Muscle of leg (tissue), 11 donors: ENCODE data around the gene GPR39. TPM values are rescaled to one million over a fixed set of nuclear protein-coding genes. Genes with fewer than 3 reads are reported as not detected.
"Not testable (repeated sequence)": the region's sequence is repeated elsewhere in the genome, so short reads cannot be mapped to it uniquely, and the experiment has no call there.

Experiments used
- DNase-seq: peaks from one replicate; pipeline ENCODE4 v3.0.0; 2013
- H3K27ac ChIP-seq: one replicate; pipeline ENCODE4 v1.5.1; 2013; ENCODE audit warnings: mild to moderate bottlenecking, low read length, control low read depth
- H3K27me3 ChIP-seq: one replicate; pipeline ENCODE4 v1.6.1; 2013; ENCODE audit warnings: low read length; ENCODE audit not compliant: control insufficient read depth, insufficient read depth
- H3K36me3 ChIP-seq: one replicate; pipeline ENCODE4 v1.6.1; 2013; ENCODE audit warnings: low read length; ENCODE audit not compliant: control insufficient read depth, insufficient read depth
- H3K4me1 ChIP-seq: one replicate; pipeline ENCODE4 v1.6.1; 2013; ENCODE audit warnings: low read length; ENCODE audit not compliant: control insufficient read depth, insufficient read depth
- H3K4me3 ChIP-seq: one replicate; pipeline ENCODE4 v1.5.1; 2013; ENCODE audit warnings: low read length, control low read depth
- H3K9me3 ChIP-seq: replicated peaks from 2 replicates; pipeline ENCODE4 v1.6.1; 2013; ENCODE audit warnings: low read depth, low read length; ENCODE audit not compliant: control insufficient read depth
- WGBS: methylation state at CpG from one replicate; pipeline ENCODE4 v1.1.5; 2013; ENCODE audit warnings: missing lambda C conversion rate; ENCODE audit not compliant: insufficient coverage; 5-methylcytosine and 5-hydroxymethylcytosine counted together
- polyA plus RNA-seq, 8 donors: library from polyadenylated mRNA; unstranded; fragments of 120-200 nt; gene quantifications; one replicate each; pipeline versions ENCODE4 v1.2.1 to v1.2.3, GENCODE V29; 2013; ENCODE audit warnings: inconsistent platforms in 1 of 8, low replicate concordance in 1 of 8; ENCODE audit not compliant: insufficient read length in 8 of 8, insufficient read depth in 1 of 8
- total RNA-seq: library from RNA; stranded (reverse); fragments of 120-200 nt; gene quantifications from one replicate; pipeline ENCODE4 v1.2.4, GENCODE V29; 2013

The GPR39 gene
- total and polyA plus RNA-seq, 9 donors = 0.07 to 0.88 (median 0.14) TPM

DNA sequence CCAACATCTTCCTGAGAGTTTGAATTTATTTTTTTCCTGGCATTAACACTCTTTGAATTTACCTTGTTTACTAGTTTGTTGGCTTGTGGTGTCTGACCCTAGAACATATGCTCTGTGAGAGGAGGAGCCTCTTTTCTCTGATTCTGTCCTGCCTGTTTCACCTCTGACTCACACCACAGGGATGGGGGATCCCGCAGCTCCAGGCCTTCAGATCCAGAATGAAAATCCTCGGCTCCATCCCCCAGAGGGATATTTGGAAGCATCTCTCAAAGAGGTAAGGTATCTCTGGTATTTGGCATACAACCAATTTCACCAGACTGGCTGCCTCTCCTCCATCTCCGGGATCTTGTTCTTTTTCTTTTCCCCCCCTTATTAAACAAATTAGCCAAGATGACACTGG lies 104.7 kb downstream of the GPR39 start:
- H3K27ac ChIP-seq = no peak overlapping the region
- H3K4me3 ChIP-seq = no peak overlapping the region
- no peaks in the 10 kb centered on the region for H3K36me3 ChIP-seq
- DNase-seq = no peak
- H3K9me3 ChIP-seq = no peaks in the 10 kb centered on the region
- H3K27me3 ChIP-seq = no peaks in the 10 kb centered on the region
- no peaks in the 10 kb centered on the region for H3K4me1 ChIP-seq
- no CpG with 5 or more reads among the region's 3 CpGs for WGBS

DNA sequence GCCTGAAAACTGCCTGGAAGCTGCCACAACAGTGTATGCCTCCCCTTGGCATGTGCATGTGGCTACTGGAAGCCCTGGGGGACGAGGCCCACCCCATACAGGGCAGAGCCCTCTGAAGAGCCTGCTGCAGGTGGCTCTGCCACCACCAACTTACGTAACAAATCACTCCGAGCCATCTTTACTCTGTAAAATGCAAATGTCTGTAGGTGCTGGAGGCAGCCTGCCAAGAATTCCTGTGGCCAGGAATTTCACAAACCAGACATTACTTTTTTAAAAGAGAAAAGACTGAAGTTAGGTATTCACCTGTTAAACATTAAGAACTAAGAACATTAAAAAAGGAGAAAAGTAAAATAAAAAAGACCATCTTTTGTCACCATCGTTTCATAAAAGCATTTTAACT lies 106.3 kb downstream of the GPR39 start:
- no peak for DNase-seq
- Histone ChIP-seq H3K27me3 (no peaks in the 10 kb centered on the region), H3K36me3 (no peaks in the 10 kb centered on the region), H3K4me3 (no peak overlapping the region), H3K9me3 (no peaks in the 10 kb centered on the region), H3K27ac (no peak overlapping the region), H3K4me1 (no peaks in the 10 kb centered on the region)
- WGBS = no CpG with 5 or more reads among the region's 4 CpGs

DNA sequence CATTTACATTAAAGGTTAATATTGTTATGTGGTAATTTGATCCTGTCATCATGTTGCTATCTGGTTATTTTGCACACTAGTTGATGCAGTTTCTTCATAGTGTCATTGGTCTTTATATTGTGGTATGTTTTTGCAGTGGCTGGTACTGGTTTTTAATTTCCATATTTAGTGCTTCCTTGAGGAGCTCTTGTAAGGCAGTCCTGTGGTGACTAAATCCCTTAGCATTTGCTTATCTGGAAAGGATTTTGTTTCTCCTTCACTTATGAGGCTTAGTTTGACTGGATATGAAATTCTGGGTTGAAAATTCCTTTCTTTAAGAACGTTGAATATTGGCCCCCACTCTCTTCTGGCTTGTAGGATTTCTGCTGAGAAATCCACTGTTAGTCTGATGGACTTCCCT lies 120.5 kb downstream of the GPR39 start:
- not testable (repeated sequence) for H3K4me3 ChIP-seq, DNase-seq, H3K27ac ChIP-seq, H3K9me3 ChIP-seq, H3K36me3 ChIP-seq, H3K27me3 ChIP-seq, H3K4me1 ChIP-seq
- WGBS = no CpG with 5 or more reads among the region's 1 CpG

DNA sequence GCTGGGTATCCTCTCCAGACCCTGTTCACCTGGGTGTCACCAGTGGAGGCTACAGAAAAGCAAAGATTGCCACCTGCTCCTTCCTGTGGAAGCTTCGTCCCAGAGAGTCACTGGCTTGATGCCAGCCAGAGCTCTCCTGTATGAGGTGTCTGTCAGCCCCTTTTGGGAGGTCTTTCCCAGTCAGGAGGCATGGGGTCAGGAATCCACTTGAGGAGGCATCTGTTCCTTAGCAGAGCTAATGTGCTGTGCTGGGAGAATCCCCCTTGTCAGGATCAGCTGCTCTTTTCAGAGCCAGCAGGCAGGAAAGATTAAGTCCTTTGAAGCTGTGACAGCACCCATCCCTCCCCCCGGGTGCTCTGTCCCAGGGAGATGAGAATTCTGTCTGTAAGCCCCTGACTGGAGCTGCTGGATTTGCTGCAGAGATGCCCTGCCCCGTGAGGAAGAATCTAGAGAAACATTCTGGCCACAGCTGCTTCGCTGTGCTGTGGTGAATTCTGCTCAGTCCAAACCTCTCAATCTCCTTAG lies 121.8 kb downstream of the GPR39 start:
- 0% methylated on average over 1 of the region's 4 CpGs for WGBS
- Histone ChIP-seq H3K4me3 (no peak overlapping the region), H3K27ac (no peak overlapping the region), H3K36me3 (no peaks in the 10 kb centered on the region), H3K4me1 (no peaks in the 10 kb centered on the region), H3K9me3 (peaks cover 6% of the 10 kb centered on the region), H3K27me3 (no peaks in the 10 kb centered on the region)
- DNase-seq = no peak

DNA sequence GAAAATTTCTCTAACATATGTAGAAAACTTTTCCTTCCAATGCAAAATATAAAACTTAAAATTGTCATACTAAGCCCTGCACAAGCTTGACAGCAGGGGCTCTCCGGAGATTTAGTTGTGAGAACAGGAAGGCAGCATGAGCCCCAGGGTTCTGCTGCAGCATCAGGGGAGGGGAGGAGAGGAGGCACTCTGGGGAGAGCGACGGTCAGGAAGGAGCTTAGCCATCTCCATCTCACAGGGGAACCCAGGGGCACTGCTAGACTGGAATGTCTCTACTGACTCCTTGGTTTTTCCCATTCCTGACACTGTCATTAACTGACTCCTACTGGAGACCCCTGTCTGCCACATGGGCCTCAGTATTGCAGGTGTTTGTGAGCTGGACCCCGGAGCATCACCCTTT lies 123.6 kb downstream of the GPR39 start:
- no CpG with 5 or more reads among the region's 4 CpGs for WGBS
- Histone ChIP-seq H3K27ac (no peak overlapping the region), H3K27me3 (no peaks in the 10 kb centered on the region), H3K9me3 (peaks cover 10% of the 10 kb centered on the region), H3K4me3 (no peak overlapping the region), H3K4me1 (no peaks in the 10 kb centered on the region), H3K36me3 (no peaks in the 10 kb centered on the region)
- DNase-seq = no peak

DNA sequence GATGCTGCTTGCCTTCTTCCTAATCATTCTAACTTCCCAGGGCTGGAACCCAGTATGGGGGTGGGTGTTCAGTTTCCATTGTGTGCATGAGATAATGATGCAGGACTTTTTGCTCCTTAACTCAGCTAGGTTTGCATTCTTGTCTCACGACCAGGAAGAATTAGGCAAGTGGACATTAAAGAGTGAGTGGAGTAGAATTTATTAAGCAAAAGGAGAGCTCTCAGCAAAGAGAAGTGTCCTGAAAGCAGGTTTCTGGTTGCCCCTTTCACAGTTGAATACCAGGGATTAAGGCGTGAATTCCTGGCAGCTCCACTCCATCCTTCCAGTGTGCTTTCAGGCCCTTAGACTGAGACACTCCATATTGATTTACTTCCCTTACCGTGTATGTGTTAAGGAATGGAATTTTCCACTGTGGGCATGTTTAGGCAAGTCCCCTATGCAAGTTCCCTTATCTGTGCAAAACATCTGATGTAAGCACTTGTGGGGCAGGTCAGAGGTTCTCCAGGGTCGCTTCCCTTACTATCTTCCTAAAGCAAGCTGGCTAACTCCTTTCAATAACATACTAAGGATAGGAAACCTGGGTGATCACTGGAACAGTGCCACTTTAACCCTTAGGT lies 126.5 kb downstream of the GPR39 start:
- WGBS = 67% methylated on average over 1 of the region's 4 CpGs
- Histone ChIP-seq H3K9me3 (peaks cover 10% of the 10 kb centered on the region), H3K4me1 (no peaks in the 10 kb centered on the region), H3K4me3 (no peak overlapping the region), H3K36me3 (no peaks in the 10 kb centered on the region), H3K27me3 (no peaks in the 10 kb centered on the region), H3K27ac (no peak overlapping the region)
- no peak for DNase-seq

DNA sequence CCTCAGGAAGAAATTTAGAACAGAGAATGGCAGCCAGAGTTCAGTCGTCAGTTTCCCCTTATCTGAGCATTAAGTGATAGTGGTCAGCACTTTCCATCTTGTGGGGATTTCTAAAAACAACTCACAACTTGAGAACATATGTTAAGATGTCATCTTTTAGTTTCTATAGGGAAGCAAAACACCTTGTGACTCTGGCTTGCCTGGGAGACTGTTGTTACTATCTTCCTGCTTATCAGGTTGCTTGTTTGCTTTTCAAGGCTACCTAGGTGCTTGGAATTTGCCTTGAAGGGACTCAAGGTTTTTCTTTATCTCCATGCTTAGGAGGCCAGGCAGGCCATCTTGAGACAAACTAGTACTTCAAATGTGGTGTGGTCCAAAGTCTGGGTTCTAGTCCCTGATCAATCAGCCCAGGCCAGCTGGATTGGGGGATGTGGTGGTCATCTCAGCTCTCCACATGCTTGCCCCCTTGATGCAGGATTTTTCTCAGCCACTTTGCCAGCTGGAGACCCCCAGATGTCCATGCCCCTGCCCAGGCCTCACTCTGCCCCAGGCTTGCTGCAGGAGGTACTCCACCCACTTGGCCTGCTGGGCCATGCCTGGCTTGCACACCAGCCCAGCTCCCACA lies 127.5 kb downstream of the GPR39 start:
- no peak for DNase-seq
- Histone ChIP-seq H3K27me3 (no peaks in the 10 kb centered on the region), H3K36me3 (no peaks in the 10 kb centered on the region), H3K4me1 (no peaks in the 10 kb centered on the region), H3K9me3 (peaks cover 10% of the 10 kb centered on the region), H3K27ac (no peak overlapping the region), H3K4me3 (no peak overlapping the region)
- no CpG with 5 or more reads among the region's 1 CpG for WGBS

DNA sequence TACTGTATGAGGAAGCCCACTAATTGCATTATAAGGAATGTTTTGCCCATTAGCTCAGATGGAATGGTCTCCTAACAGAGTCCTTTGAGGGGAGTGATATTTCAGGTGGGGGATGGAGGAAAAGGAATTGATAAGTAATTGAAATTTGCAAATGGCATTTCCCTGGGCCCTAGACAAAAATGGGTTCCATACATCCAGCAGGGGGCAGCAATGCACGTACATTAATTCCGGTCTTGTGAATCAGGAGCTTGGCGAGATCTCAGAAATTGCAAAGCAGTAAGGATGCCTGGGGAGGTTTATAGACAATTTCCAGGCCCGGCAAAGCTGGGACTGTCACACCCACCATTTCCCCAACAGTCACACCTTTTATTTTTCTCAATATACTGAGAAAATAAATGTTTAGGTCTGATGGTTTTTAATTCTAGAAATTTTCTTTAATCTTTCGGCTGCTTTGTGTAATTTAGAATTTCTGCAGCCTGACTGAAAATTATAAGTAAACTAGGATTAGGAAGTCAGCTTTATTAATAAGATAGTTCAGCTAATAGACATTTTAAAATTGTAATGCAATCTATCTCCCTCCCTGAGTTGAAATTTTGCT lies 130.6 kb downstream of the GPR39 start:
- Histone ChIP-seq H3K4me1 (no peaks in the 10 kb centered on the region), H3K36me3 (no peaks in the 10 kb centered on the region), H3K27me3 (no peaks in the 10 kb centered on the region), H3K27ac (no peak overlapping the region), H3K4me3 (no peak overlapping the region), H3K9me3 (peaks cover 10% of the 10 kb centered on the region)
- peak; percentile 90 for DNase-seq
- no CpG with 5 or more reads among the region's 5 CpGs for WGBS

DNA sequence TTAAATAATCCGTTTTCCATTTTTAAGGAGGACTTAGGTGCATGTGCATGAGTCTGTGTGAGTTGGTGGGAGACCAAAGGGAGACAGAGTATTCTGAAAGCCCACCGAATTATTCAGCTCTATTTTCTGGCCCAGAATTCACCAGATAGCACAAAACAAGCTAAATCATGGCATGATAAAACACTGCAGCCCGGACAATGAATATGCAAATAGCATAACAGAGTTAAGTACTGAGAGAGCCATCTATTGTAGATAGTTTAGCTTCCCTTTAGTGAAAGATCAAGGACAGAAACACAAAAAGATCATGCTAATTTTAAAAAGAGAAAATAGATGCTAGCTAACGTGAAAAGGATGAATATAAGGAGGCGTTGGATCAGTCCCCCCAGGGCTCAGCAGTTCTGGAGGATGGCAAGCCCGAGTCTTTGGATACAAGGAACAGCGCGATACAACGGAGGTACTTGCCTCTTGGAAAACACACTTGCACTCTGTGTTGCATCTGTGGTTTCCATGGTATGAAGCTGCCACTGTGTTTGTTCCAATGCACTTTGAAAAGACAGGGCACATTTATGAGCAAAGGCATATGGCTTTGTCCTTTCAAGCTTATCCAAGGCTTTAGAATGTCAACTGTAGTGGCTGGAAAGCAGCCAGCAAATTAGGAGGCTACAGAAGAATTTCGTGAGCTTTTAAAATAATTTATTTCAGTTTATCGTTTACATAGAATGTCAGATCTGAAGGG lies 133.5 kb downstream of the GPR39 start:
- H3K4me1 ChIP-seq = no peaks in the 10 kb centered on the region
- H3K27ac ChIP-seq = no peak overlapping the region
- no peaks in the 10 kb centered on the region for H3K9me3 ChIP-seq
- no peak overlapping the region for H3K4me3 ChIP-seq
- no peaks in the 10 kb centered on the region for H3K27me3 ChIP-seq
- H3K36me3 ChIP-seq = no peaks in the 10 kb centered on the region
- 80% methylated on average over 6 of the region's 11 CpGs for WGBS
- no peak for DNase-seq

DNA sequence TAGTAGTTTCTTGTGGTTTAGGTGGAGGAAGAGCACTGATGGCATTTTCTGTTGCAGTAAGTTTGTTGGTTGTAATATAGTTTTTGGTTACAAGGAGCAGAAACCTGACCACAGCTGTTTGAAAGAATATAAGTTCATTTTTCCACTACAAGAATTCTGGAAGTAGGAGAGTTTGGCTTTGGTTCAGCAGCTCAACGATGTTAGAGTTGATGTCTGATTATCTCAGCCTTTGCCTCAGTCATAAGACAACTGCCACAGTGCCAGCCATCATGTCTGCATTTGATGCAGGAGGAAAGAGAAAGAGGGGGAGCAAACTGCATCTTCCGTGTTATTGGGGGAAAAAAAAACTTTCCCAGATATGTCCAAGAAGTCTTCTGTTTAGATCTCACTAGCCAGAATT lies 134.3 kb downstream of the GPR39 start:
- Histone ChIP-seq H3K9me3 (no peaks in the 10 kb centered on the region), H3K27me3 (no peaks in the 10 kb centered on the region), H3K27ac (no peak overlapping the region), H3K4me1 (no peaks in the 10 kb centered on the region), H3K36me3 (no peaks in the 10 kb centered on the region), H3K4me3 (no peak overlapping the region)
- peak; percentile 37 for DNase-seq
- WGBS = no CpG with 5 or more reads among the region's 2 CpGs
